Keratinocyte (primary cell): Measurements from ENCODE around the gene ATXN2L. TPM values are rescaled to one million over a fixed set of nuclear protein-coding genes. Genes with fewer than 3 reads are reported as not detected.
A peak's percentile ranks its signal among the peaks of the same experiment; 100 is the strongest.

Source experiments
- DNase-seq: peaks from one replicate; pipeline ENCODE4 v3.0.0-alpha.2; 2011; ENCODE audit warnings: low read depth, missing footprints, low spot score
- FAIRE-seq: peaks from 2 replicates; lab custom pipeline; 2011; peaks lifted over from hg19 to GRCh38; lab: Jason Lieb, UNC
- H2AFZ ChIP-seq: 2 replicates; pipeline ENCODE4 v1.6.0; 2012; ENCODE audit warnings: low read length, control low read depth, inconsistent platforms; ENCODE audit not compliant: control insufficient read depth
- H3K27ac ChIP-seq: 2 replicates; pipeline ENCODE4 v1.5.1; 2011; ENCODE audit warnings: low read length; ENCODE audit not compliant: control insufficient read depth, insufficient read depth
- H3K27me3 ChIP-seq: 3 replicates; pipeline ENCODE4 v1.6.0; 2011; ENCODE audit warnings: low read length; ENCODE audit not compliant: control insufficient read depth, insufficient read depth; ENCODE audit errors: extremely low read depth
- H3K36me3 ChIP-seq, 2 experiments: 2 replicates in 1 of 2; 3 replicates in 1 of 2; pipeline ENCODE4 v1.5.1; 2011; ENCODE audit warnings: low read length in 2 of 2, mild to moderate bottlenecking in 1 of 2; ENCODE audit not compliant: control insufficient read depth in 2 of 2, insufficient read depth in 2 of 2; ENCODE audit errors: extremely low read depth in 1 of 2
- H3K4me1 ChIP-seq: 3 replicates; pipeline ENCODE4 v1.5.1; 2011; ENCODE audit warnings: low read length; ENCODE audit not compliant: control insufficient read depth, insufficient read depth; ENCODE audit errors: extremely low read depth
- H3K4me2 ChIP-seq: 3 replicates; pipeline ENCODE4 v1.6.0; 2011; ENCODE audit warnings: low read depth, low read length; ENCODE audit not compliant: control insufficient read depth, insufficient read depth; ENCODE audit errors: extremely low read depth
- H3K4me3 ChIP-seq, 3 experiments: fragments of 200-600 bp in 1 of 3; sonication (generic) in 1 of 3; 2 replicates in 2 of 3; 3 replicates in 1 of 3; pipeline ENCODE4 v1.5.1; 2011 to 2016; ENCODE audit warnings: low read length in 3 of 3, mild to moderate bottlenecking in 3 of 3, control low read depth in 2 of 3, inconsistent platforms in 1 of 3, low read depth in 1 of 3, mixed read lengths in 1 of 3, mixed run types in 1 of 3, moderate library complexity in 1 of 3; ENCODE audit not compliant: control insufficient read depth in 2 of 3, insufficient read depth in 2 of 3; ENCODE audit errors: extremely low read depth in 1 of 3
- H3K79me2 ChIP-seq: 2 replicates; pipeline ENCODE4 v1.6.0; 2012; ENCODE audit warnings: low read length; ENCODE audit not compliant: control insufficient read depth, insufficient read depth
- H3K9ac ChIP-seq: 3 replicates; pipeline ENCODE4 v1.6.0; 2011; ENCODE audit warnings: low read length; ENCODE audit not compliant: control insufficient read depth, insufficient read depth; ENCODE audit errors: extremely low read depth
- H3K9me1 ChIP-seq: 3 replicates; pipeline ENCODE4 v1.6.0; 2011; ENCODE audit warnings: low read length; ENCODE audit not compliant: control insufficient read depth, insufficient read depth; ENCODE audit errors: extremely low read depth
- H3K9me3 ChIP-seq: 2 replicates; pipeline ENCODE4 v1.5.1; 2012; ENCODE audit warnings: low read depth, low read length; ENCODE audit not compliant: control insufficient read depth
- H4K20me1 ChIP-seq: 3 replicates; pipeline ENCODE4 v1.6.0; 2011; ENCODE audit warnings: low read length; ENCODE audit not compliant: control insufficient read depth, insufficient read depth; ENCODE audit errors: extremely low read depth
- EZH2 ChIP-seq: IDR thresholded peaks from one replicate; pipeline ENCODE4 v1.6.1; 2012; ENCODE audit warnings: inconsistent platforms, mild to moderate bottlenecking, low read length, moderate library complexity
- dilution Hi-C: fragments of 300-500 bp; cut with MboI; formaldehyde crosslinking; loops from one replicate; pipeline ENCODE4 v1.7.0; 2020; ENCODE audit warnings: low sequenced_read_pairs; ENCODE audit not compliant: extremely low pct_ligation_motif_present
- polyA plus RNA-seq, 5 experiments: library from polyadenylated mRNA; depleted of rRNA in 3 of 5; stranded (reverse) in 3 of 5; stranded (forward) in 1 of 5; unstranded in 1 of 5; fragments of >200 nt; gene quantifications; 1 replicate in 1 of 5; 2 replicates in 3 of 5; 3 replicates in 1 of 5; pipeline versions ENCODE4 v1.2.1 to v1.2.3, GENCODE V29; 2011 to 2012; ENCODE audit warnings: missing spikeins in 2 of 5, low read depth in 1 of 5, low replicate concordance in 1 of 5
- TF ChIP-seq, protein P1 (sequence below), 3 experiments: IDR thresholded peaks in 1 of 3; conservative IDR thresholded peaks in 1 of 3; optimal IDR thresholded peaks in 1 of 3; 2 replicates in 2 of 3; 3 replicates in 1 of 3; pipeline versions ENCODE3 to v1.5.1; 2011; ENCODE audit warnings: low read length in 3 of 3, mild to moderate bottlenecking in 3 of 3, moderate library complexity in 2 of 3, control low read depth in 1 of 3, inconsistent platforms in 1 of 3; ENCODE audit not compliant: insufficient read depth in 2 of 3; ENCODE audit errors: extremely low read depth in 1 of 3

The ATXN2L gene
- polyA plus RNA-seq, 1 donor (not counting 4 experiments of a cell fraction or from before 2014, with no cell fraction given), result 11.8 TPM

DNA sequence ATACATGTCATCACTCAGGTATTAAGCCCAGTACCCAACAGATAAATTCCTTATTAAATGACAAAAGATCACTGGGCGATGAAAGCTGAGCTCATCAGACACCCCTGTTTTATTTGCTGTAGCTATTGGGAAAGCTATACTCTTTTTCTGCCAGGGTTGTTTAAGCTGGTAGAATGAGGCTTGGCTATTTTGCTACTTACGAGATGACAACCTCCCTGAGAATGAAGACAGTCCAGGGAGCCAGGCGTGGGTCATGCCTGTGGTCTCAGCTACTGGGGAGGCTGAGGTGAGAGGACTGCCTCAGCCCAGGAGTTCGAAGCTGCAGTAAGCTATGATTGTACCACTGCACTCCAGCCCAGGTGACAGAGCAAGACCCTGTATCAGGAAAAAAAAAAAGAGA lies 36.5 kb downstream of the ATXN2L start:
- Histone ChIP-seq H3K27me3 (no peaks in the 10 kb centered on the region), H3K9ac (no peak overlapping the region), H3K4me1 (peaks cover 8% of the 10 kb centered on the region), H3K27ac (no peak overlapping the region), H2AFZ (no peak overlapping the region), H3K4me2 (no peak overlapping the region), H3K79me2 (peaks cover 17% of the 10 kb centered on the region), H3K36me3 (no peaks in the 10 kb centered on the region), H3K9me3 (no peaks in the 10 kb centered on the region), H3K4me3 (no peak overlapping the region), H4K20me1 (no peaks in the 10 kb centered on the region), H3K9me1 (no peaks in the 10 kb centered on the region)
- DNase-seq (no peak), FAIRE-seq (no peak)
- TF ChIP-seq, protein P1, sequence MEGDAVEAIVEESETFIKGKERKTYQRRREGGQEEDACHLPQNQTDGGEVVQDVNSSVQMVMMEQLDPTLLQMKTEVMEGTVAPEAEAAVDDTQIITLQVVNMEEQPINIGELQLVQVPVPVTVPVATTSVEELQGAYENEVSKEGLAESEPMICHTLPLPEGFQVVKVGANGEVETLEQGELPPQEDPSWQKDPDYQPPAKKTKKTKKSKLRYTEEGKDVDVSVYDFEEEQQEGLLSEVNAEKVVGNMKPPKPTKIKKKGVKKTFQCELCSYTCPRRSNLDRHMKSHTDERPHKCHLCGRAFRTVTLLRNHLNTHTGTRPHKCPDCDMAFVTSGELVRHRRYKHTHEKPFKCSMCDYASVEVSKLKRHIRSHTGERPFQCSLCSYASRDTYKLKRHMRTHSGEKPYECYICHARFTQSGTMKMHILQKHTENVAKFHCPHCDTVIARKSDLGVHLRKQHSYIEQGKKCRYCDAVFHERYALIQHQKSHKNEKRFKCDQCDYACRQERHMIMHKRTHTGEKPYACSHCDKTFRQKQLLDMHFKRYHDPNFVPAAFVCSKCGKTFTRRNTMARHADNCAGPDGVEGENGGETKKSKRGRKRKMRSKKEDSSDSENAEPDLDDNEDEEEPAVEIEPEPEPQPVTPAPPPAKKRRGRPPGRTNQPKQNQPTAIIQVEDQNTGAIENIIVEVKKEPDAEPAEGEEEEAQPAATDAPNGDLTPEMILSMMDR (optimal IDR thresholded peaks at IDR 0.05 in 1 of 3, IDR thresholded peaks at IDR 0.05 in 1 of 3, conservative IDR thresholded peaks at IDR 0.05 in 1 of 3; ENCODE audit: extremely low read depth in 1 of 3, insufficient read depth in 2 of 3, low read length in 3 of 3), result no peak
- no peak for TF ChIP-seq EZH2
- dilution Hi-C loops, result no loop called here

DNA sequence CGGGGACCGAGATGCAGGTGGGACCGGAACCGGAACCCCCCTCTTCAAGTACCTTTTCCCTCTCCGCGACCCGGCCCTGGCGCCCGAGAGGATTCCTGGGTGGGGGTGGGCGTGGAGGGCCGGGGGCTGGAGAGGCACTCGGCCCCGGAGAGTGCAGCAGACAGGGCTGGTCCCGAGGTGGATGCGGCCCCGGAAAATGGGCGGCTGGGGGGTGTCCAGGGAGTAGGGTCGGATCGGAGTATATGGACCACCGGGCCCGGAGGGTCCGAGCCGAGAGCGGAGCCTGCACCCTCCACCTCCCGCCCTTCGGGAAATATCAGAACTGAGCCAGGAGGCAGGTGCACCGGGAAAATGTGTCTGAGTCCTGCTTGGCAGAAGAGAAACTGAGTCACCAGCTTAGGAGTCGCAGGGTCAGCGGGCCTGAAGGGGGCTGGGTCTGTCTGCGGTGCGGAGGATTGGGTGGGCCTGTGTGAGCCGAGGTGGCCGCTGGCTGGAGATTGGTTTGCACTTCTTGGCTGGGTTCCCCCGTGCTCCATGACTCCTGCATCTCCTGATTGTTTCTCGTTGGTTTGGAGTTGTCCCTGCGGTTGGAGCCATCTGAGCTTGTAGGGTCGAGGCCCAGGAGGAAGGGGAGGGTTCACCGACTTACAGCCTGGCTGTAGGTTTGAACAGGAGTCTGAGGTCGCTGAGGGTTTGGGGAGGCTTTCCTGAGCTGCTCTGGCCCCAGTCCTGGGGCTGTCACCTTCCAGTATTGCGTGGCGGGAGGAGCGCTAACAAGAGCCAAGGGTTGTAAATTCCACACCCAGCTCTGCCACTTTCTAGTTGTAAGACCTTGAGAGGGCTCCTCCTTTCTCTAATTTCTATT lies 41.4 kb downstream of the ATXN2L start:
- H3K4me1 ChIP-seq, result peaks cover 9% of the 10 kb centered on the region
- H3K27me3 ChIP-seq, result no peaks in the 10 kb centered on the region
- H3K4me3 ChIP-seq, result peak overlapping the region; percentile 71 to 97 (median 82)
- dilution Hi-C loops, result no loop called here
- H3K9me1 ChIP-seq, result no peaks in the 10 kb centered on the region
- H3K4me2 ChIP-seq, result peak overlapping the region; percentile 96
- H2AFZ ChIP-seq, result peak overlapping the region; percentile 43
- peak overlapping the region; percentile 52 for H3K27ac ChIP-seq
- H3K79me2 ChIP-seq, result peaks cover 42% of the 10 kb centered on the region
- FAIRE-seq (peak; percentile 20), DNase-seq (no peak)
- H4K20me1 ChIP-seq, result no peaks in the 10 kb centered on the region
- H3K36me3 ChIP-seq, result peaks cover 7 to 19% of the 10 kb centered on the region in 2 experiments
- H3K9ac ChIP-seq, result peak overlapping the region; percentile 90
- TF ChIP-seq EZH2, result no peak
- TF ChIP-seq, protein P1 (optimal IDR thresholded peaks at IDR 0.05 in 1 of 3, IDR thresholded peaks at IDR 0.05 in 1 of 3, conservative IDR thresholded peaks at IDR 0.05 in 1 of 3; ENCODE audit: extremely low read depth in 1 of 3, insufficient read depth in 2 of 3, low read length in 3 of 3), result no peak
- no peaks in the 10 kb centered on the region for H3K9me3 ChIP-seq
